Rectal smooth muscle tissue (tissue), 1 donor: Measurements from ENCODE around the gene TARP.

Experiments used
- H3K27ac ChIP-seq: one replicate; pipeline ENCODE4 v1.7.0; 2013; ENCODE audit warnings: low read depth, low read length, inconsistent platforms
- H3K27me3 ChIP-seq: one replicate; pipeline ENCODE4 v1.7.0; 2013; ENCODE audit warnings: low read length; ENCODE audit not compliant: control insufficient read depth, insufficient read depth
- H3K36me3 ChIP-seq: one replicate; pipeline ENCODE4 v1.7.0; 2013; ENCODE audit warnings: low read length; ENCODE audit not compliant: control insufficient read depth, insufficient read depth
- H3K4me1 ChIP-seq: one replicate; pipeline ENCODE4 v1.7.0; 2013; ENCODE audit warnings: low read length; ENCODE audit not compliant: control insufficient read depth, insufficient read depth
- H3K4me3 ChIP-seq: one replicate; pipeline ENCODE4 v1.7.0; 2013; ENCODE audit warnings: low read length
- H3K9ac ChIP-seq: one replicate; pipeline ENCODE4 v1.7.0; 2013; ENCODE audit warnings: low read length

The TARP gene

DNA sequence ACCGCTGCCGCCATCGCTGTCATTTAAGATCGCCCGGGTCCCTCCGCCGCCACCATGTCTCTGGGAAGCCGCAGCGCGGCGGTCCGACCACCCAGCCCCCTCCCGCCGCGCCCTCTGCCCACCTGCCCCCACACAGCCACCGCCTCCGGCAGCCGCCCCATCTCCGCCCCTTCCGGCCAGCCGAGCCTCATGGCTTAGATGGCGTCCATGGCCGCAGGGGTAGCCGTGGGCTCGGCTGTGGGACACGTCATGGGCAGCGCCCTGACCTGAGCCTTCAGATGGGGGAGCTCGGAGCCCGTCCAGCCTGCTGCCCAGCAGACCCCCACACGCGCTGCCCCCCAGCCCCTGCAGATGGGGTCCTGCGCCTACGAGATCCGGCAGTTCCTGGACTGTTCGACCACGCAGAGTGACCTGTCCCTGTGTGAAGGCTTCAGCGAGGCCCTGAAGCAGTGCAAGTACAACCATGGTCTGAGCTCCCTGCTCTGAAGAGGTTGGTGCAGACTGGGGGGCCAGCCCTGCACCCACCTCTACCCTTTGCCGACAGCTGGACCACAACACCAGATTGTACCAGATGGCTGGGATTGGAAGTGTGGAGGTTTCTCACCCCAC, 38.0 kb upstream of the TARP start:
- H3K9ac ChIP-seq, result no peak overlapping the region

DNA sequence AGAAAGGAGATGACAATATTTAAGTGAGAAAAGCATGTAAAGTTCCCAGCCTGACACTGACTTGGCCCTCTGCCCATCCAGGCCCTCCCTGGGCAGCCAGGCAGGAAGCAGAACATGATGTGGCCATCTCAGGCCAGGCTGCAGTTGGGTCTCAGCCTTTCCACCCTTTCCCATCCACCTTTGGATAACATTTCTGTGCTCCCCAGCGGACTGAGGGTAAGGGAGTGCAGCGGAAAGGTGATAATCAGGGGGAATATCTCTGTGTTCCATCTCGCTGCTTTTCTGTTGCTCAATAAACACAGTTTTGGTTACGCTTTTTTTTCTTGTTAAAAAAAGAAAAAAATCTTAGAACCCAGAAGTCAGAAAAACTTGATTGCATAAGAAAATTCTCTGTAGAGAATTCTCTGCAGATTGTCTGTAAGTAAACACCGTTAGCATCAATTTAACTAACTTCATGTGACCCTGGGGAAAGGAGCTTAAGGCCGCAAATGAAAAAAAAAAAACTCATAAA, 37.2 kb upstream of the TARP start:
- H3K9ac ChIP-seq, result no peak overlapping the region
- H3K36me3 ChIP-seq, result no peaks in the 10 kb centered on the region
- no peak overlapping the region for H3K4me3 ChIP-seq
- no peaks in the 10 kb centered on the region for H3K27me3 ChIP-seq
- no peaks in the 10 kb centered on the region for H3K4me1 ChIP-seq
- H3K27ac ChIP-seq, result no peak overlapping the region

More for the DNA sequence above, 38.0 kb upstream of the TARP start:
- H3K4me3 ChIP-seq, result peak overlapping the region; percentile 53
- H3K27ac ChIP-seq, result no peak overlapping the region
- H3K4me1 ChIP-seq, result no peaks in the 10 kb centered on the region
- no peaks in the 10 kb centered on the region for H3K36me3 ChIP-seq
- no peaks in the 10 kb centered on the region for H3K27me3 ChIP-seq

GRCh38 chr7:38309555-38309954, 36.1 kb upstream of the TARP start:
- Histone ChIP-seq H3K4me1 (no peaks in the 10 kb centered on the region), H3K27ac (no peak overlapping the region), H3K9ac (no peak overlapping the region)

GRCh38 chr7:38308140-38308539, 34.7 kb upstream of the TARP start:
- no peak overlapping the region for H3K4me3 ChIP-seq
- H3K27me3 ChIP-seq, result no peaks in the 10 kb centered on the region
- no peak overlapping the region for H3K9ac ChIP-seq
- no peaks in the 10 kb centered on the region for H3K36me3 ChIP-seq
- no peaks in the 10 kb centered on the region for H3K4me1 ChIP-seq
- H3K27ac ChIP-seq, result no peak overlapping the region

More at GRCh38 chr7:38309555-38309954, 36.1 kb upstream of the TARP start:
- Histone ChIP-seq H3K27me3 (no peaks in the 10 kb centered on the region), H3K4me3 (no peak overlapping the region), H3K36me3 (no peaks in the 10 kb centered on the region)

DNA sequence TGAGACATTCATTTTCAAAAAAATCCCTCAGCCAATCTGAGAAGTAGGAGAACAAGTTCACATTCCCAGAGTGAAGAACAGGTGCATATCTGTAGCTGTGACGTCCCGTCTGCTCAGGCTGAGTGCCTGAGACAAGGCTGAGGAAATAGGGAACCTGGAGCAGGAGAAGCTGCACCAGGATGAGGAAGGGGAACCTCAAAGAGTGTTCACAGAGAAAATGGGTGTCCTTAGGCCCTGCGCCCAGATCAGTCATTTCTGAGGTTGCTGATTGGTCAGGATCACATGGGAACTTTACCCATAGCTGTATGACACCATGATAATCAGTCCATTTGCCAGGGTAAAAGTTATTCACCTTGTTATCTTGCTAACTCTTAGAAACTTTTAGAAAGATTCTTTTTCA, 34.2 kb upstream of the TARP start:
- Histone ChIP-seq H3K9ac (no peak overlapping the region), H3K4me1 (no peaks in the 10 kb centered on the region), H3K27ac (no peak overlapping the region), H3K36me3 (no peaks in the 10 kb centered on the region), H3K4me3 (no peak overlapping the region), H3K27me3 (no peaks in the 10 kb centered on the region)

DNA sequence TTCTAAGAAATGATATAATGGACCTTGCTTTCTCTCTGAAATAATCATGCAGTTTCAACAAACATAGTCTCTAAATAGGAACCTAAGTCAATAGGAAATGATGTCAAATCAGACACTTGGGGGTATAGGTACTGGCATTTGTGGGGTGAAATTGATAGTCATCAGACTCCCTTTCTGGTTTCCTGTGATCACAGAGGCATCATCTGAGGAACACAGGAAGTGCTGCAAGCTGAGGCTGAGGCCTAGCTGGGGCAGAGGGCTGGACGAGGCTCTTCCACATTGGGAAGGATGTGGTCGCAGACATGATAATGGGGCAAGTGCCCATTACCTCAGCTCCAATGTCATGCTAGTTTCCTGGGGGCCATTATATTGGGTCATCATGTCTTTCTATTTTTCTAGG, 33.5 kb upstream of the TARP start:
- Histone ChIP-seq H3K27me3 (no peaks in the 10 kb centered on the region), H3K4me1 (no peaks in the 10 kb centered on the region), H3K4me3 (no peak overlapping the region), H3K9ac (no peak overlapping the region), H3K27ac (no peak overlapping the region), H3K36me3 (no peaks in the 10 kb centered on the region)

DNA sequence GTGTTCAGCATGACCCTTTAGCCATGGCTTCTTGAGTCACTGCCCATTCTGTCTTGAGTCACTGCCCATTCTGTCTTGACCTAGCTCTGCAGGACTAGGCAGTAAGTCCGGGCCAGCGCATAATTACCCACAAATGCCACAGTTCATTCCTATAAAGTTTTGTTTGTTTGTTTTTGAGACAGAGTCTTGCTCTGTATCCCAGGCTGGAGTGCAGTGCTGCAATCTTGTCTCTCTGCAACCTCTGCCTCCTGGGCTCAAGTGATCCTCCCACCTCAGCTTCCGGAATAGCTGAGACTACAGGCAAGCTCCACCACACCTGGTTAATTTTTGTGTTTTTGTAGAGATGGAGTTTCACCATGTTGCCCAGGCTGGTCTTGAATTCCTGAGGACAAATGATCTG, 32.7 kb upstream of the TARP start:
- Histone ChIP-seq H3K27ac (no peak overlapping the region), H3K4me3 (no peak overlapping the region), H3K27me3 (no peaks in the 10 kb centered on the region), H3K36me3 (no peaks in the 10 kb centered on the region), H3K4me1 (no peaks in the 10 kb centered on the region), H3K9ac (no peak overlapping the region)

DNA sequence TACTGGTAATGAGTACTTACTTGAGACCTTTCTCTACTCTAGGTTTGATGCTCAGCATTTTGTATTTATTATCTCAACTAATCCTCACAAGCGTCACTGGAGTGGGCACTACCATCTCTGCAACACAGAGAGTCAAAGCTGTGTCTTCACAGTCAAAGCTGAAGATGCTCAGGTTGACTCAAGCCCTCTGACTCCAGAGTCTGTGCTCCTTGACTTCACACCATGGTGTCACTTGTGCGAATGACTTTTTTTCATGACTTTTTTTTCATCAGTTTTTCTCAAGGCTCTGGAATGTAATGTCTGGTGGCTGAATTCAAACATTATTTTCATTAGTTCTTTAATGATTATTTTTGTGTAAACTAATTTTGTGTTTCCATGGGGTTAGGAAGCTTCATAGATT, 30.4 kb upstream of the TARP start:
- Histone ChIP-seq H3K4me3 (no peak overlapping the region), H3K4me1 (no peaks in the 10 kb centered on the region), H3K27me3 (no peaks in the 10 kb centered on the region), H3K36me3 (no peaks in the 10 kb centered on the region), H3K27ac (no peak overlapping the region), H3K9ac (no peak overlapping the region)

- Histone ChIP-seq H3K27me3 (no peaks in the 10 kb centered on the region), H3K4me3 (no peak overlapping the region), H3K9ac (no peak overlapping the region), H3K27ac (no peak overlapping the region), H3K36me3 (no peaks in the 10 kb centered on the region), H3K4me1 (no peaks in the 10 kb centered on the region)
Observed at GRCh38 chr7:38300175-38300574, 26.7 kb upstream of the TARP start.

GRCh38 chr7:38299275-38299931, 26.0 kb upstream of the TARP start:
- Histone ChIP-seq H3K27me3 (no peaks in the 10 kb centered on the region), H3K27ac (no peak overlapping the region), H3K4me3 (no peak overlapping the region), H3K9ac (no peak overlapping the region), H3K36me3 (no peaks in the 10 kb centered on the region), H3K4me1 (no peaks in the 10 kb centered on the region)

- no peaks in the 10 kb centered on the region for H3K4me1 ChIP-seq
- no peak overlapping the region for H3K4me3 ChIP-seq
- H3K27me3 ChIP-seq, result no peaks in the 10 kb centered on the region
- no peaks in the 10 kb centered on the region for H3K36me3 ChIP-seq
- H3K9ac ChIP-seq, result no peak overlapping the region
- H3K27ac ChIP-seq, result no peak overlapping the region
Observed at GRCh38 chr7:38296059-38296857, 22.8 kb upstream of the TARP start.

DNA sequence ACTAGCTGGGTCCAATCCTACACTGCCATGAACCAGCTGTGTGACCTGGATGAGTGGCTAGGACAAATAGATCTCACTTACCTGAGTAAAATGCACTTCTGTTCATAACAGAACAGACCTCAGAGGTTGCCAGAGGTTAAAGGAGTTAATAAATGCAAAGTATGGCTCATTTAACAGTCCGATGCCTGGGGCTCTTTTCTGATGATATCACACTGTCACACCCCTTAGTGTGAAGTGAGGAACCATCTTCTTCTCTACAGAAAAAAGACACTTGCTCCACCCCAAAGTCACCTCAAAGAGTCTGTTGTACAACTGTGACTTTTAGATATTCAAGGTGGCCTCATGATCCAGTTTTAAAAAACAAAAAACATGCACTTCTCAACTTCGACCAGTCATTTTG, 21.5 kb upstream of the TARP start:
- H3K4me3 ChIP-seq, result no peak overlapping the region
- H3K4me1 ChIP-seq, result no peaks in the 10 kb centered on the region
- no peaks in the 10 kb centered on the region for H3K27me3 ChIP-seq
- no peaks in the 10 kb centered on the region for H3K36me3 ChIP-seq
- no peak overlapping the region for H3K9ac ChIP-seq
- no peak overlapping the region for H3K27ac ChIP-seq
